ENCODE measurements around the gene AHI1.
A peak's percentile ranks its signal among the peaks of the same experiment; 100 is the strongest.

Gene AHI1

GRCh38 chr6:135267085-135267484 lies 230.5 kb downstream of the AHI1 start:
- no peak overlapping the region for H3K4me3 ChIP-seq (ENCODE audit: low read depth, low read length)
- TF ChIP-seq MYC (IDR thresholded peaks at IDR 0.05; ENCODE audit: low read depth, low read length) (no peak), POLR2A (IDR thresholded peaks at IDR 0.05; ENCODE audit: extremely low read depth, insufficient read length) (no peak), MAX (IDR thresholded peaks at IDR 0.05; ENCODE audit: low read depth, low read length) (no peak), CTCF (IDR thresholded peaks at IDR 0.05; ENCODE audit: low read depth, low read length) (no peak)
- peak; percentile 34 for DNase-seq (ENCODE audit: low read depth)

GRCh38 chr6:135266675-135267074 lies 230.9 kb downstream of the AHI1 start:
- no peak overlapping the region for H3K4me3 ChIP-seq (ENCODE audit: low read depth, low read length)
- no peak for DNase-seq (ENCODE audit: low read depth)
- no peak for TF ChIP-seq MYC (IDR thresholded peaks at IDR 0.05; ENCODE audit: low read depth, low read length)
- no peak for TF ChIP-seq MAX (IDR thresholded peaks at IDR 0.05; ENCODE audit: low read depth, low read length)
- no peak for TF ChIP-seq CTCF (IDR thresholded peaks at IDR 0.05; ENCODE audit: low read depth, low read length)
- no peak for TF ChIP-seq POLR2A (IDR thresholded peaks at IDR 0.05; ENCODE audit: extremely low read depth, insufficient read length)

GRCh38 chr6:135265278-135265677 lies 232.3 kb downstream of the AHI1 start:
- no peak for TF ChIP-seq MYC (IDR thresholded peaks at IDR 0.05; ENCODE audit: low read depth, low read length)
- TF ChIP-seq MAX (IDR thresholded peaks at IDR 0.05; ENCODE audit: low read depth, low read length) = no peak
- TF ChIP-seq CTCF (IDR thresholded peaks at IDR 0.05; ENCODE audit: low read depth, low read length) = no peak
- TF ChIP-seq POLR2A (IDR thresholded peaks at IDR 0.05; ENCODE audit: extremely low read depth, insufficient read length) = no peak
- no peak for DNase-seq (ENCODE audit: low read depth)
- no peak overlapping the region for H3K4me3 ChIP-seq (ENCODE audit: low read depth, low read length)

GRCh38 chr6:135261872-135262725 lies 235.4 kb downstream of the AHI1 start:
- no peak for DNase-seq (ENCODE audit: low read depth)
- no peak overlapping the region for H3K4me3 ChIP-seq (ENCODE audit: low read depth, low read length)
- no peak for TF ChIP-seq MAX (IDR thresholded peaks at IDR 0.05; ENCODE audit: low read depth, low read length)
- no peak for TF ChIP-seq POLR2A (IDR thresholded peaks at IDR 0.05; ENCODE audit: extremely low read depth, insufficient read length)
- no peak for TF ChIP-seq MYC (IDR thresholded peaks at IDR 0.05; ENCODE audit: low read depth, low read length)
- no peak for TF ChIP-seq CTCF (IDR thresholded peaks at IDR 0.05; ENCODE audit: low read depth, low read length)

GRCh38 chr6:135260612-135261011 lies 236.9 kb downstream of the AHI1 start:
- no peak for DNase-seq (ENCODE audit: low read depth)
- H3K4me3 ChIP-seq (ENCODE audit: low read depth, low read length) = no peak overlapping the region
- TF ChIP-seq MYC (IDR thresholded peaks at IDR 0.05; ENCODE audit: low read depth, low read length) (no peak), CTCF (IDR thresholded peaks at IDR 0.05; ENCODE audit: low read depth, low read length) (no peak), POLR2A (IDR thresholded peaks at IDR 0.05; ENCODE audit: extremely low read depth, insufficient read length) (no peak), MAX (IDR thresholded peaks at IDR 0.05; ENCODE audit: low read depth, low read length) (no peak)
